ENCODE measurements around the gene CTRB1. TPM values are rescaled to one million over a fixed set of nuclear protein-coding genes. Genes with fewer than 3 reads are reported as not detected.

The CTRB1 gene
- total and polyA plus RNA-seq, 8 donors: 14,339 to 37,242 (median 26,434) TPM

DNA sequence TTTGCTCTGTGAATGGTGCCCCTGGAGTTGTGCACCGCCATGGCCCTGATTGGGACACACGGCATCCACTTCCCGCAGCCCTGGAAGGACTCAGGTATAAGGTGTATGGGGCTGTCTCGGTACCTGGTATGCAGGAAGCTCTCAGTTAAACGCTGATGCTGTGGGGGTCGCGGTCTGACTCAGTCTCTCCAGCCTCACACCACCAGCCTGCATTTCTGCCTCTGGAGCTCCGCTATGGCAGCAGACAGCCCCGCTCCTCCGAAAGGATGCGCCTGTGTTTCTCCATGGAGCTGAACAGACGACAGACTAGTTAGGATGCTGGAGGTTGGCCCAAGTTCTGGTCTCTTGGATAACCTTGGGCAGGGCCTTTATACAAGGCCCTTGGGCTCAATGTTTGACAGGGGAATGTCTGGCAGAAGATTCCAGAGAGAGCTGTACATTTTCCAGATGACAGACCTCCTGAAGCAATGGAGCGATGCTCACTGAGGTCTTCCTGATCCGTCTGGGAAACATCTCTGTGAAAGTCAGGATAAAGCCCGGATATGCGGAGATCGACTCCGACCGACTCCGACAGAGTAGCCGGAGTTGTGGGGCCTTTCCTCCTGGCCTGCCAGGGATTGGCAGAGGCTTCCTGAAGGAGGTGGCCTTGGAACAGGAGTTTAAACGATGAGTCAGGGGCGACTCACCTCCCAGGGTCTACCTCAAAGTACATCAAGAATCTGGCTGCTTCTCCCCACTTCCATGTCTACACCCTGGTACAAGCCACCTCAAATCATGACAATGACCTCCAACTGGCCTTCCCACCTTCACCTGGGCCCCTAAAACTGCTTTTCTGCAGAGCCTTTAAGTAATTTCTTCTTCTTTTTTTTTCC, 54.5 kb downstream of the CTRB1 start:
- intact Hi-C loops (cut with DNase I): no loop called here
- no peak overlapping the region for H3K4me3 ChIP-seq
- 86 to 88% methylated on average over 23 of the region's 23 CpGs for WGBS, 2 donors
- H3K4me1 ChIP-seq: peaks cover 0 to 1% (median 0%) of the 10 kb centered on the region in 3 donors
- no peak overlapping the region for H3K27ac ChIP-seq
- no peak for FAIRE-seq
- no peaks in the 10 kb centered on the region for H3K36me3 ChIP-seq
- no peak for DNase-seq
- TF ChIP-seq, protein P1, sequence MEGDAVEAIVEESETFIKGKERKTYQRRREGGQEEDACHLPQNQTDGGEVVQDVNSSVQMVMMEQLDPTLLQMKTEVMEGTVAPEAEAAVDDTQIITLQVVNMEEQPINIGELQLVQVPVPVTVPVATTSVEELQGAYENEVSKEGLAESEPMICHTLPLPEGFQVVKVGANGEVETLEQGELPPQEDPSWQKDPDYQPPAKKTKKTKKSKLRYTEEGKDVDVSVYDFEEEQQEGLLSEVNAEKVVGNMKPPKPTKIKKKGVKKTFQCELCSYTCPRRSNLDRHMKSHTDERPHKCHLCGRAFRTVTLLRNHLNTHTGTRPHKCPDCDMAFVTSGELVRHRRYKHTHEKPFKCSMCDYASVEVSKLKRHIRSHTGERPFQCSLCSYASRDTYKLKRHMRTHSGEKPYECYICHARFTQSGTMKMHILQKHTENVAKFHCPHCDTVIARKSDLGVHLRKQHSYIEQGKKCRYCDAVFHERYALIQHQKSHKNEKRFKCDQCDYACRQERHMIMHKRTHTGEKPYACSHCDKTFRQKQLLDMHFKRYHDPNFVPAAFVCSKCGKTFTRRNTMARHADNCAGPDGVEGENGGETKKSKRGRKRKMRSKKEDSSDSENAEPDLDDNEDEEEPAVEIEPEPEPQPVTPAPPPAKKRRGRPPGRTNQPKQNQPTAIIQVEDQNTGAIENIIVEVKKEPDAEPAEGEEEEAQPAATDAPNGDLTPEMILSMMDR (IDR thresholded peaks at IDR 0.05): no peak
- no peaks in the 10 kb centered on the region for H3K9me3 ChIP-seq
- no peaks in the 10 kb centered on the region for H3K27me3 ChIP-seq
- ATAC-seq: no peak

Other genes starting within 250 kb of the CTRB1 start
- 10 to 100 TPM; 23.0 to 43.7 (median 31.9) TPM for gene WDR59, start 233.9 kb upstream of the CTRB1 start, total RNA-seq
- 10 to 100 TPM; 30.0 to 62.3 TPM for gene WDR59, start 233.9 kb upstream of the CTRB1 start, polyA plus RNA-seq
- 10 to 100 TPM in 1 of 6 donors, 1 to 10 TPM in 5; 5.4 to 11.4 (median 8.1) TPM for gene ZNRF1, start 220.0 kb upstream of the CTRB1 start, total RNA-seq
- 1 to 10 TPM; 5.3 to 7.9 TPM for gene ZNRF1, start 220.0 kb upstream of the CTRB1 start, polyA plus RNA-seq
- gene LDHD, start 102.2 kb upstream of the CTRB1 start, total RNA-seq: 10 to 100 TPM in 2 of 6 donors, 1 to 10 TPM in 4; 6.9 to 12.2 (median 8.6) TPM
- gene LDHD, start 102.2 kb upstream of the CTRB1 start, polyA plus RNA-seq: 10 to 100 TPM; 15.8 to 20.3 TPM
- 1 to 10 TPM; 1.9 to 4.2 (median 3.3) TPM for gene ZFP1, start 70.5 kb upstream of the CTRB1 start, total RNA-seq
- gene ZFP1, start 70.5 kb upstream of the CTRB1 start, polyA plus RNA-seq: 1 to 10 TPM; 1.8 to 3.3 TPM
- gene CTRB2, start 11.8 kb upstream of the CTRB1 start, total RNA-seq: over 10,000 TPM; 36,685 to 57,899 (median 39,778) TPM
- gene CTRB2, start 11.8 kb upstream of the CTRB1 start, polyA plus RNA-seq: over 10,000 TPM; 20,002 to 30,463 TPM
- gene BCAR1, start 32.6 kb downstream of the CTRB1 start, total RNA-seq: 10 to 100 TPM; 30.1 to 56.9 (median 40.4) TPM
- gene BCAR1, start 32.6 kb downstream of the CTRB1 start, polyA plus RNA-seq: 10 to 100 TPM; 60.1 to 66.7 TPM
- 10 to 100 TPM; 19.3 to 28.6 (median 22.1) TPM for gene CFDP1, start 214.5 kb downstream of the CTRB1 start, total RNA-seq
- 10 to 100 TPM; 33.3 to 57.5 TPM for gene CFDP1, start 214.5 kb downstream of the CTRB1 start, polyA plus RNA-seq
- gene TMEM170A, start 245.7 kb downstream of the CTRB1 start, total RNA-seq: 10 to 100 TPM in 1 of 6 donors, 1 to 10 TPM in 5; 7.1 to 12.6 (median 8.8) TPM
- 1 to 10 TPM; 4.3 to 5.7 TPM for gene TMEM170A, start 245.7 kb downstream of the CTRB1 start, polyA plus RNA-seq